HCT116 (cell line): Measurements from ENCODE around the gene BBS7.

Experiments
- CTCF ChIP-seq, 3 experiments: fragments of 200-600 bp in 1 of 3; sonication (generic) in 1 of 3; IDR thresholded peaks in 2 of 3; conservative IDR thresholded peaks in 1 of 3; 2 replicates each; pipeline ENCODE4 v1.5.1; 2012 to 2017; ENCODE audit warnings: low read depth in 2 of 3, low read length in 2 of 3, antibody characterized with exemption in 1 of 3, borderline replicate concordance in 1 of 3, control low read depth in 1 of 3, mild to moderate bottlenecking in 1 of 3, mixed read lengths in 1 of 3, mixed run types in 1 of 3, moderate library complexity in 1 of 3; ENCODE audit not compliant: insufficient read depth in 1 of 3
- EGR1 ChIP-seq: IDR thresholded peaks from 2 replicates; pipeline ENCODE4 v1.6.1; 2012; ENCODE audit warnings: low read depth
- POLR2A ChIP-seq: IDR thresholded peaks from 2 replicates; pipeline ENCODE4 v1.7.0; 2011; ENCODE audit warnings: borderline replicate concordance; ENCODE audit not compliant: insufficient read depth, insufficient read length; ENCODE audit errors: extremely low read depth
- TCF7L2 ChIP-seq: IDR thresholded peaks from 2 replicates; pipeline ENCODE4 v1.7.0; 2011; ENCODE audit warnings: borderline replicate concordance, inconsistent platforms; ENCODE audit not compliant: insufficient read depth, insufficient read length; ENCODE audit errors: extremely low read depth
- YY1 ChIP-seq: IDR thresholded peaks from 2 replicates; pipeline ENCODE4 v1.6.1; 2011; ENCODE audit warnings: low read length, low read depth, moderate library complexity, mild to moderate bottlenecking; ENCODE audit not compliant: insufficient replicate concordance; ENCODE audit errors: extremely low read depth
- ZFX ChIP-seq: fragments of 450-650 bp; IDR thresholded peaks from 2 replicates; pipeline ENCODE4 v1.6.1; 2017
- ZNF274 ChIP-seq: fragments of 200-500 bp; sonication (Bioruptor generic); IDR thresholded peaks from 2 replicates; pipeline ENCODE4 v1.6.1; 2014; ENCODE audit warnings: mild to moderate bottlenecking, low read depth, low read length, inconsistent platforms

DNA sequence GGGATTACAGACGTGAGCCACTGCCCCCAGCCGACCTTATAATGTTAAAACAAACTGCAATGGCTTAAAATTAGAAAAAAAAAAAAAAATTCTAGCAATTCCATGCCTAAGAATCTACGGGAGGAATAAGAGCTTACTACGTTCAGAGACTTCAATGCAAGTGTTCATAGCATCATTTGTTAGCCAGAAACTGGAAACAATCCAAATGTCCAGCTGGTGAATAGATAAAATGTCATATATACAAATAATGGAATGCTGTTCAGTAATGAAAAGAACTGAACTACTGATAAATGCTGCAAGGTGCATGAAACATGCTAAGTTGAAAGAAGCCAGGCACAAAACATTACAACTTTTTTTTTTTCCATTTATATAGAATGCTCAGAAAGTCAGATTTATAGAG lies 63.9 kb downstream of the BBS7 start:
- no peak for TF ChIP-seq POLR2A
- no peak for TF ChIP-seq CTCF (IDR thresholded peaks at IDR 0.05 in 2 of 3, conservative IDR thresholded peaks at IDR 0.05 in 1 of 3; ENCODE audit: borderline replicate concordance in 1 of 3, insufficient read depth in 1 of 3, low read depth in 2 of 3, low read length in 2 of 3)
- no peak for TF ChIP-seq ZNF274
- no peak for TF ChIP-seq YY1
- TF ChIP-seq ZFX = no peak
- TF ChIP-seq EGR1 = no peak
- no peak for TF ChIP-seq TCF7L2
